ENCODE measurements around the gene BRD3OS.

BRD3OS gene

DNA sequence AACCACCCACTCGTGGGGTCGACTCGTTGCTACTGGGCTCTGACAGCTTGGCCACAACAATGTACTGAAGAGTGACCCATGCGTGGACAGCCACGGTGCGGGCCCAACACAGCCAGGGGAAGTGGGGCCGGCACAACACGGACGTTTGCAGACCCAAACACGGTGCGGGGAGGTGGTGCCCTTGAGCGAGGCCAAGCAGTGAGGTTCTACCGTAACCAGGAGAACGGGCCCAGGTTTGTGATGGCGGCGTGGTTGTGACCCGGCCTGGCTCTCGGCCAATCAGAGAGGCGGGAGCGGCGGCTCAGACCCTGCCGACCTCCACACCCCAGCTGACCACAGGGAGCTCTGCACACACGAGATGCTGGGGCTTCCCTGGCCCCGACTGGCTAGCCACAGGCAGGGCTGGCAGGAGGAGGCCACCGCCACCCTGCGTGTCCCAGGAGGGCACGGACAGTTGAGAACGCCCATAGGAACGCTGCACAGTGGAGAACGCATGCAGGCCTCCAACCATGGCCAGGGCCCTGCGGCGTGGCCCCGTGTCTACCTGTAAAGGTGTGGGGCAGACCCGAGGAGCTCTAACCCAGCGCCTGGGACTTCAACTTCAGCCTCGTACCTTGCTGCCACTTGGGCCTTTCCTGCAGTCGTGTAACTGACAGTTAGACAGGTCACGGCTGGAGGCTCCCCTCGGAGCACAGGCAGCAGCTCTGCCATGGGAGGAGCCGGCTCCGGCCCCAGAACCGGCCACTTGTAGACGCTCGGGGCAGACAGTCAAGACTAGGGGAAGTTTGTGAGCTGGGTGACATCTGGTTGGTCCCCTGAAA, 28.9 kb downstream of the BRD3OS start:
- DNase-seq, result no peak

DNA sequence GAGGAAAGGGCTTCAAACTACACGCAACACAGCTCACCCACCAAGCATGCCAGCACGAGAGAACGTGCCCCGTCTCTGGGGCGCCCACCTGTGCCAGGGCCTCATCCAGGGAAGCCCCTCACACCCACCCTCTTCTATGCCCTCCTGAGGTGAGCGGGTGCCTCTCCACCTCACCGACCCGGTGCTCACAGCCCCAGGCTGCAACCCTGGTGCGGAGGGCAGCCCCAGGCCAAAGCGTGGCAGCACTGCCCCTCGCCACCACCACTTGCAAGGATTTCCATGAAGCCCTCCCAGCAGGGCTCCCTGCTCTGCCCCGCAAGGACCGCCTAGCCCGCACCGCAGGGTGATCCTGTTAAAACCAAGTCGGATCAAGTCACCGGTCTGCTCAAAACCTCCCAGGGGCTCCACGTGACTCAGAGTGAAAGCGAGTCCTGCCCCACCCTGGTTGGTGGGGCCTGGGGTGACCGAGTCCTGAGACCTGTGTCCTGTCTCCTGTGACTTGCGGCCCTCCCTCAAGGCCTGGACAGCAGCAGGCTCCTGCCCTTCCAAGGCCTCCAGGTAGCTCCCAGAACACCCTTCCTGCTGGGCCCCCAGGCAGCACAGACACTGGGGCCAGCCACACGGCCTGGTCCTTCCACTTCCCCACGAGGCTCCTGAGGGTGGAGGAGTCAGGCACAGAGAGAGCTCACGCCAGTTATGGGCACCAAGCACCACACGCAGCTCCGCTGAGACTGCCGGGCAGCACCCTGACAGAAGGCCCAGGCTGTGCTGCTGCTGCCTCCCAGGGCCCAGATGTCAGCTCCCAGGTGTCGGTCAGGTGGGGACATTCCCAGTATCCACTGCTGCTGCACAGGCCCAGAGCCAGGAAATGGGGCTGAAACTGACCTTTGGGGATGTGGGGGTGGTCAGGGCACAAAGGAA, 29.9 kb downstream of the BRD3OS start:
- no peak for DNase-seq

GRCh38 chr9:134055981-134056461, 30.7 kb downstream of the BRD3OS start:
- peak; percentile 11 for DNase-seq

- DNase-seq, result no peak
Measured at GRCh38 chr9:134056483-134057306, 31.4 kb downstream of the BRD3OS start.

- no peak for DNase-seq
Measured at GRCh38 chr9:134057307-134057657, 32.0 kb downstream of the BRD3OS start.

DNA sequence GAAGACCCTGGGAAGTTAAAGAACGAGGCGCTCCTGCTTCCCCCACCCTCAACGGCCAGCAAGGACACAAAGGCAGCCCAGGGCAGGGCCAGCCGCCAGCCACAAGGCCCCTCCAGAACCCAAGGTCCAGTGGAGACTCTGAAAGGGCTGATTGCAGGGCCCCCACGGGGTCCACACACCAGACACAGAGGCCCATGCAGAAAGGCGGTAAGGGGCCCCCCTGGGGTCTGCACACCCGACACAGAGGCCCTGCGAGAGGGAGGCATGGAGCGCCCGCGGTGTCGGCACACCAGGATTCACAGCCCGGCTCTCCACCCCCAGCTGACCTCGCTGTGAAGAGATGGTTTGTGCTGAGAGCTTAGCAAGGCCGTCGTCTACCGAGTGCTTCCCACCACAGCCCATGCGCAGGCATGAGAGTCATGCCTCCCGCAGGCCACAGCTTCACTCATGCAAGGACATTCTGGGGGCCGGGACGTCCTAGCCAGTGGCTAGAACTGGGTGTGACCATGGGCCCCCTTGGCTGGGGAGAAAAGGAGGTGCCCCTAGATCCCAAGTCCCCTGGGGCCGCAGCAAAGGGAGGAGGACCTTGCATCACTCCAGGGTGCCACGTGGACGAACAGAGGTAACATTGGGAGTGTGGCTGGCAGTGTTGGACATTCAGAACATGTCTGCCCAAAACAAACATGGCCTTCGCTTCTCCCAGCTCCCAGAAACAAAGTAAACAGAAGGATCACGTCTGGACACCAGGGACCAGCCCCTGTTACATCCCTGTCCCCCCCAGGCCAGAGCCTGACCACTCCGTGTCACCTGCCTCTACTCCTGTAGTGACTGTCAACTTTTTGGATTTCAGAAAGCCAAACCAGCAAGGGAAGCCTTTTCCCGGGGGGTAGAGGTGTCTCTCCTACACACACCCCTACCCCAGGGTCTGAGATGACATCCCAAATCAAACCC, 32.7 kb downstream of the BRD3OS start:
- DNase-seq, result no peak

DNA sequence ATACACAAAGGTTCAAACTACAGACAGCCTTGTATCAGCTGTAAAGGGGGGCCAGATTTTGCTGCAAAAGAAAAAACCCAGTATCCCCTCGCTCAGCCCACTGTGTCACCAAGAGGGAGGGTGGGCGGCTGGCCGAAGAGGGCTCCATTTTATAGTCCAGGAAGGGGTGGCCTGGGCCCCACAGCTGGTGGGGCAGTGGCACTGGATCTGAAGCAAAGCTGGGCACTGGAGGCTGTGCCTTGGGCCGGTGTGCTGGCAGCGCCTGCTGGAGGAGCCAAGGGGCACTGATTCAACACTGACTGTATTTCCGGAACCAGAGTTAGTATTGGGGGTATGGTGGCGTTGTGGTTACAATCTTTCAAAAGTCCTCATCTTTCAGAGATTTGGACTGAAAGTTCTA, 33.4 kb downstream of the BRD3OS start:
- DNase-seq, result peak; percentile 10

- no peak for DNase-seq
Measured at GRCh38 chr9:134059188-134059641, 33.9 kb downstream of the BRD3OS start.

DNA sequence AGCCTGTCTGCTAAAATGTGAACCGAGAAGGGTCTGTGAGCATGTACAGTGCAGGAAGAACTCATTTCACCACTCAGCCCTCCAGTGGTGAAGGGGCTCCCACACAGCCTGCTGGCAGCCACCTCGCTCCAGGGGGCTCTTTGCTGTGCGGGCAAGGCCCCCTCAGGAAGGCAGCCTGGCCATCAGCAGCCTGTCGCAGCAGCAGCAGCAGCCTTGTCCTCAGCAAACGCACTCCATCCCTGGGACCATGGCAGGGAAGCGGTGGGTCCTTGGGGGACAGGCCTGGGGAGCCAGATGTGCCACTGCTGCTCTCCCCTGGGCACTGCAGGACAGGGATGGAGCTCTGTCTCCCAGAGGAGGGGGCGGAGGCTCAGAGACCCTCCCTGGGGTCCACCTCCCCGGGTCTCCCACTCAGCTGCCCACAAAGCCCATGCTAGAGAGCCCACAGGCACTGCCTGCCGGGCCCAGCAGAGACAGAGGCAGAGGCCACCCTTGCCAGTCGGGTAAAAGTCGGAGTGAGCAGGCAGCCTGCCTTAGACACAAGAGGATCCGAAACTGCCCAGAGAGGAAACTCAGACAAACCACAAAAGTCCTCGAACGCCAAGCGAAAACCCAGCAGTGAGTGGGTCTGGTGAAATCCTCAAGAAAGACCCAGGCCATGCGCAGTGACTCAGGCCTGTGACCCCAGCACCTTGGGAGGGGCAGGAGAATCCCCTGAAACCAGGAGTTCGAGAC, 34.5 kb downstream of the BRD3OS start:
- no peak for DNase-seq

DNA sequence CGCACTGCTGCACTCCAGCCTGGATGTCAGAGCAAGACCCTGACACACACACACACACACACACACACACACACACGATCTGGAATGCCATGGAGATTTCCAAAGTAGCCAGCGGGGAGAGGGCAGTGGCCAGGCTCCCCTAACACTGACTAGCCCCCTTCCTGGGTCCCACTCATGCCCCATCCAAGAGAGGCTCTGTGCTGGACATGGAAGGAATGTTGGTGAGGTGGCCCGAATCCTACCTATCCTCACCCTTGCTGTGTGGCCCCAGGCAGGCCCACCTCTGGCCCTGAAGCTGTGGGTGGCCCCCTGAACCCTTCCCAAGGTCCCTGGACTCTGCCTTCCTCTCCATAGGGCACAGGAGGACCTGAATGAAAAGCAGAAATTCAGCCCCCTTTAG, 35.3 kb downstream of the BRD3OS start:
- no peak for DNase-seq

- no peak for DNase-seq
Measured at GRCh38 chr9:134061019-134061687, 35.9 kb downstream of the BRD3OS start.

- no peak for DNase-seq
Measured at GRCh38 chr9:134061688-134062371, 36.5 kb downstream of the BRD3OS start.

GRCh38 chr9:134062461-134063087, 37.3 kb downstream of the BRD3OS start:
- no peak for DNase-seq

- no peak for DNase-seq
Measured at GRCh38 chr9:134063088-134063570, 37.8 kb downstream of the BRD3OS start.

- no peak for DNase-seq
Measured at GRCh38 chr9:134063571-134064450, 38.5 kb downstream of the BRD3OS start.

GRCh38 chr9:134064711-134065110, 39.4 kb downstream of the BRD3OS start:
- no peak for DNase-seq

- DNase-seq, result peak; percentile 35
Measured at GRCh38 chr9:134065612-134066419, 40.5 kb downstream of the BRD3OS start.

All from fibroblast of skin of right quadriceps (primary cell).